Adipocyte (in vitro differentiated cells): ENCODE measurements around the gene NUMB.

Experiments used
- DNase-seq: peaks from one replicate; pipeline ENCODE4 v3.0.0-alpha.2; 2015; ENCODE audit warnings: low read depth
- H3K27me3 ChIP-seq: replicated peaks from 2 replicates; pipeline ENCODE4 v1.7.0; 2013; ENCODE audit warnings: mild to moderate bottlenecking, low read length, moderate library complexity; ENCODE audit not compliant: control insufficient read depth, insufficient read depth
- H3K36me3 ChIP-seq: 2 replicates; pipeline ENCODE4 v1.7.0; 2013; ENCODE audit warnings: low read length, mild to moderate bottlenecking, moderate library complexity; ENCODE audit not compliant: control insufficient read depth, insufficient read depth, severe bottlenecking
- H3K4me1 ChIP-seq: 2 replicates; pipeline ENCODE4 v1.7.0; 2013; ENCODE audit warnings: mild to moderate bottlenecking, low read length, moderate library complexity; ENCODE audit not compliant: control insufficient read depth, insufficient read depth
- H3K4me3 ChIP-seq: 2 replicates; pipeline ENCODE4 v1.7.0; 2013; ENCODE audit warnings: mild to moderate bottlenecking, low read length, moderate library complexity
- H3K9ac ChIP-seq: 2 replicates; pipeline ENCODE4 v1.7.0; 2013; ENCODE audit warnings: mild to moderate bottlenecking, low read length, moderate library complexity
- H3K9me3 ChIP-seq: 2 replicates; pipeline ENCODE4 v1.7.0; 2013; ENCODE audit warnings: mild to moderate bottlenecking, low read length, moderate library complexity; ENCODE audit not compliant: control insufficient read depth

Gene NUMB

DNA sequence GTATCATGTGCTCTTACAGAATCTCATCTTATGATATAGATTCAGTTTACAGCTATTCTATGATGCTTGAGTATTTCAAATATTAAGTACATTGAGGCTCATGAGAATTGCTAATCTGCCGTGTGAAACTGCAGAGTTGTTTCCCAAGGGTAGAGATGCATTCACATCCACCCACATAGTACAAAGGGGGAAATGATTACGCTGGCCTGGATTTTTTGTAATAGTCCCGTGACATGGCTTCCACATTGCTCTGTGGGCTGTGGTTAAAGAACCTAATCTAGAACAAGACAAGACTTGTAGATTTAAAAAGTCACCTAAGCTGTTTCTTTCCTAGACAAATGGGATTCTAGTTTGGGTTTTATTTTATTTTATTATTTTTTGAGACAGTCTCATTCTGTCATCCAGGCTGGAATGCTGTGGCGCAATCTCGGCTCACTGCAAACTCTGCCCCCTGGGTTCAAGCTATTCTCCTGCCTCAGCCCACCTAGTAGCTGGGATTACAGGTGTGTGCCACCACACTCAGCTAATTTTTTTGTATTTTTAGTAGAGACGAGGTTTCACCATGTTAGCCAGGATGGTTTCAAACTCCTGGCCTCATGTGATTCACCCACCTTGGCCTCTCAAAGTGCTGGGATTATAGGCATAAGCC is 19.4 kb upstream of the NUMB start:
- H3K4me3 ChIP-seq: no peak overlapping the region
- peak overlapping the region; percentile 31 for H3K9ac ChIP-seq
- peaks cover 10% of the 10 kb centered on the region for H3K4me1 ChIP-seq
- DNase-seq: no peak
- no peaks in the 10 kb centered on the region for H3K27me3 ChIP-seq
- H3K9me3 ChIP-seq: no peaks in the 10 kb centered on the region
- H3K36me3 ChIP-seq: no peaks in the 10 kb centered on the region

DNA sequence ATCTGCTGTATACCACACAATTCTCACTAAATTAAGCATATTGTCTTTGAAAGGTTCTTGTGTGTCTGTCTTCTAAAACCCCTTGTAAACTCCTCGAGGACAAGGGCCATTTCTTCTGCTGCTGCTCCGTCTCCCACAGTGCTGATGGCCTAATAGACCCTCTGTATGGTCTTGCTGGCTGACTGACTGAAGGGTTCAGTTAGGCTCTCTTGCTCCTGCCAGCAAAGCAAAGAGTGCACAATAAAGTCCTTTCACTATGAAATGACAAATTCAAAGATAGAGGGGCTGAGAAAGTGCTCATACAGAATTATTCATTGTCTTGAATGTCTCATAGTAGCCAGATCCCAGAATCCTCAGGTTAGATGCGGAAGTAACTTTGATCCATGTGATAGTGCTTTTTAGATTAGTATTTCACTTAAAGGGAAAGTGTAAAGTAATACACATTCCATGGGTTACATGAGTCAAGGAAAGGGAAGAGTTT is 18.1 kb upstream of the NUMB start:
- DNase-seq: no peak
- H3K36me3 ChIP-seq: no peaks in the 10 kb centered on the region
- H3K4me1 ChIP-seq: peaks cover 10% of the 10 kb centered on the region
- no peak overlapping the region for H3K9ac ChIP-seq
- no peaks in the 10 kb centered on the region for H3K27me3 ChIP-seq
- no peaks in the 10 kb centered on the region for H3K9me3 ChIP-seq
- no peak overlapping the region for H3K4me3 ChIP-seq

DNA sequence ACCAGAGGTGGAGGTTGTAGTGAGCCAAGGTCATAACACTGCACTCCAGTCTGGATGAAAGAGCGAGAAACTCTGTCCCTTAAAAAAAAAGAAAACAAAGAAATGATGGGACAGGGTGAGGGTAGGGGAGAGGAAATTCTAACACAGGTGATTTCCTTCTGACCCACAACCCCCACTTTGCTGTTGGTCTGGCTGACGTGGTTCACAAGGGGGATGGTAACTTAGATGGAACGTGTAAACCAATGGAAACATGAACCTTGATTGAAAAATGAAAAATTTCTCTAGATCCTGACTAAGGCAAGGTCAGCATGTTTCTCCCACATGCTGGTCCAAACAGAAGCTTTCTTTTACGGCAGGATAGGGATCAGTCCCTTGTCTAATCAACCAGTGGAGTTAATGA is 16.6 kb upstream of the NUMB start:
- Histone ChIP-seq H3K27me3 (no peaks in the 10 kb centered on the region), H3K4me3 (no peak overlapping the region), H3K9ac (no peak overlapping the region), H3K4me1 (peaks cover 10% of the 10 kb centered on the region), H3K36me3 (no peaks in the 10 kb centered on the region), H3K9me3 (no peaks in the 10 kb centered on the region)
- no peak for DNase-seq

DNA sequence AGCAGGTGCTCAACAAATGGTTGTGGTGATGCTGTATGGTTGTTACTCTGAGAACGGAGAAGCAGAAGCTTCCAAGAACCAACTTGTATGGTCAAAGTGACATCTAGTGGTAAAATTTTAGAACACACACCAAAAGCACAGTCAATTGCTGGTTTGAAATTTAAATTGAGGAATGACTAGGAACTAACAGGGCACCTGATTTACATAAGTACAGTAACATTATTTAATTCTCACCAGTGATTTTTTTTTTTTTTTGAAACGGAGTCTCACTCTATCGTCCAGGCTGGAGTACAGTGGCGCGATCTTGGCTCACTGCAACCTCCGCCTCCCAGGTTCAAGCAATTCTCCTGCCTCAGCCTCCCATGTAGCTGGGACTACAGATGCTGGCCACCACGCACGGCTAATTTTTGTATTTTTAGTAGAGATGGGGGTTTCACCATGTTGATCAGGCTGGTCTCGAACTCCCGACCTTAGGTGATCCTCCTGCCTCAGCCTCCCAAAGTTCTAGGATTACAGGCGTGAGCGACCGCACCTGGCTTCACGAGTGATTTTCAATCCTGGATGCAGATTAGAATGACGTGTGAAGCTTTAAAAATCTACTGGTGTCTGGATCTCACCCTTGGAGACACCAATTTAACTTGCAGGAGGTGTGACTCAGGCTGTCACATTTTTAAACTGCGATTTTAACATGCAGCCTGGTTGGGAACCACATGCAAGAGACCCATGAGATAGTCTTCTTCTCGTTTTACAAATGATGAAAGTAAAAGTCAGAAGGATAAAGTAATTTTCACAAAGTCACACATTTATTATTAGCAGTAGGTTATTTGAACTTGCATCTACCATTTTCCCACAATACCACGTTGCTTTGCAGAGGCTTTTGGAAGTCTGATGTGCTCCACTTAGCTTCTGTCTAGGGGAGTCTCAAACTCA is 14.1 kb upstream of the NUMB start:
- Histone ChIP-seq H3K9me3 (no peaks in the 10 kb centered on the region), H3K9ac (no peak overlapping the region)
- peak; percentile 85 for DNase-seq

DNA sequence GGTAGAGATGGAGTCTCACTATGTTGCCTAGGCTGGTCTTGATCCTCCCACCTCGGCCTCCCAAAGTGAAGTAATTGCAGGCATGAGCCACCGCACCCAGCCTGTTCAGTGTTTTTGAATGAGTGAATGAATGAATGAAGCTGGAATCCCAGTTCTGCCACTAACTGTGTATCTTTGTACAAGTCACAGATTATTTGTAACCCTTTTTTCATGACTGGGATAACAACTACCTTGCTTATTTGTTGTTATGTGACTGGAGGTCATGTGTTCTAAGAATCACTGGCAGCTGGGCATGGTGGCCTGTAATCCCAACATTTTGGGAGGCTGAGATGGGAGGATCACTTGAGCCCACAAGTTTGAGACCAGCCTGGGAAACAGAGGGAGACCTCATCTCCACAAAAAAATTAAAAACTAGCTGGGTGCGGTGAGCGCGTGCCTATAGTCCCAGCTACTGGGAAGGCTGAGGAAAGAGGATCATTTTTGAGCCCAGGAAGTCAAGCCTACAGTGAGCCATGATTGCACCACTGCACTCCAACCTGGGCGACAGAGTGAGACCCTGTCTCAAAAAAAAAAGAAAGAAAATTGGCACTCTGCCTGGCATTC is 13.3 kb upstream of the NUMB start:
- Histone ChIP-seq H3K9ac (no peak overlapping the region), H3K4me3 (no peak overlapping the region), H3K36me3 (no peaks in the 10 kb centered on the region), H3K9me3 (no peaks in the 10 kb centered on the region), H3K27me3 (no peaks in the 10 kb centered on the region), H3K4me1 (no peaks in the 10 kb centered on the region)
- DNase-seq: no peak

More for the DNA sequence above, 14.1 kb upstream of the NUMB start:
- Histone ChIP-seq H3K36me3 (no peaks in the 10 kb centered on the region), H3K4me3 (no peak overlapping the region), H3K4me1 (peaks cover 2% of the 10 kb centered on the region), H3K27me3 (no peaks in the 10 kb centered on the region)

DNA sequence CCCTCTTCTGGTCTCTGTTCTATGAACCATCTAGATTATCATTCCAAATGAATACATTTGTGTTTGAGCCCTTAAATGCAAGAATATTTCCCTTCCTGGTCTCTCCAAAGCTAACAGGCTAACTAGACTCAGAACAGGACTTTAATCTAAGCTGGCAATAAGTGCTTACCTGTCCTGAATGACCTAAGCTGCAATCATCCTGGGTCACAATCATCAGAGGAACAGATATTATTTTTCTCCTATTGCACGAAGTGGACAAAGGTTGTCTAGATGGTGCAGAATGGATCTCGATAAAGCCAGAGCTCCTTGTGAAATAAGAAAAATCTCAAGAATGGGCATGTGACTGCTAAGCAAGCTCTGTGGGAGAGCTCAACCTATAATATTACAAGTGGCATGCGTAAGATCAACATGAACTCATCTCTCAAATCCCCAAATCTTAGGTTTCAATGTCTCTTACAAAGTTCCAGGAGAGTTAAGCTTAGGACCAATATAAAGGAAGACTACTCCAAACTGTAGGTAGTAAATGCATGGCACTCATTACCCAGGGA is 10.6 kb upstream of the NUMB start:
- no peak overlapping the region for H3K4me3 ChIP-seq
- H3K27me3 ChIP-seq: no peaks in the 10 kb centered on the region
- DNase-seq: peak; percentile 53
- peaks cover 3% of the 10 kb centered on the region for H3K4me1 ChIP-seq
- H3K9ac ChIP-seq: no peak overlapping the region
- no peaks in the 10 kb centered on the region for H3K36me3 ChIP-seq
- no peaks in the 10 kb centered on the region for H3K9me3 ChIP-seq

DNA sequence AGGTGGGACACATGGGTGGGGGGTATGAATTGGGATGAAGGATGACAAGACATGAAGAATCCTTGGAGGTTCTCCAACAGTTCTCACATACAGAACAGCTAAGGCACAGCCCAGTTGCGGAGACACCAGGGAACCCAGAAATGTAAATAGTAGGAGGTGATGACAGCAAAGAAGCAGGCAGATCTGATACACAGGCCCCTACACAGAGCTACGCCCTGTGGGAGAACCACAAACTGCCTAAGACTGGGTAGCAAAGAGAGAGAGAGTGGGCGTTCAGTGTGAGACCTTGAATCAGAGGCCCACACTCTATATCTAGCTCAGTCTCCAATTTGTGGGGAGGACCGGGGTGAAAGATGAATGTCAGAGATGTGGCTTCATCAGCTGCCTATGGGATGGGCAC is 9.5 kb upstream of the NUMB start:
- no peak overlapping the region for H3K9ac ChIP-seq
- DNase-seq: no peak
- H3K9me3 ChIP-seq: no peaks in the 10 kb centered on the region

DNA sequence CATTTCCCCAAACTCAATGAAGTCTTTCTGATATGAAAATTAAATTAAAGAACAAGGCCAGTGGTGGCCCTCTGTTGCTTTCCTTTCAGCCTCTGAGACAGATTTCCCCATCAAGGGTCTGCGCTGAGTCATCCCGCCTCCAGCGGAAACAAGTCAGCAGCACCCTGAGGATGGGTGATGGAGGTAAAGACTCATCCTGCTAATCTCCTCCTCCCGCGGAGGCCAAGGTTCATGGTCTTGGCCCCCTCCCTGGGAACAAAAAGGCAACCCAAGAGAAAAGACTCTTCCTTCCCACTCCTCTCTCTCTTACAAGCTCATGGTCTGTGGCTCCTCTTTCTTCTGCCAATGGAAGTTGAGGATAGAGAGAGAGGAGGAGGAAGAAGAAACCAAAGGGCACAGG is 9.0 kb upstream of the NUMB start:
- peak; percentile 36 for DNase-seq
- peaks cover 13% of the 10 kb centered on the region for H3K4me1 ChIP-seq
- no peak overlapping the region for H3K9ac ChIP-seq
- H3K36me3 ChIP-seq: no peaks in the 10 kb centered on the region
- no peaks in the 10 kb centered on the region for H3K9me3 ChIP-seq
- H3K4me3 ChIP-seq: no peak overlapping the region
- no peaks in the 10 kb centered on the region for H3K27me3 ChIP-seq

More for the DNA sequence above, 9.5 kb upstream of the NUMB start:
- Histone ChIP-seq H3K36me3 (no peaks in the 10 kb centered on the region), H3K4me1 (peaks cover 9% of the 10 kb centered on the region), H3K4me3 (no peak overlapping the region), H3K27me3 (no peaks in the 10 kb centered on the region)

DNA sequence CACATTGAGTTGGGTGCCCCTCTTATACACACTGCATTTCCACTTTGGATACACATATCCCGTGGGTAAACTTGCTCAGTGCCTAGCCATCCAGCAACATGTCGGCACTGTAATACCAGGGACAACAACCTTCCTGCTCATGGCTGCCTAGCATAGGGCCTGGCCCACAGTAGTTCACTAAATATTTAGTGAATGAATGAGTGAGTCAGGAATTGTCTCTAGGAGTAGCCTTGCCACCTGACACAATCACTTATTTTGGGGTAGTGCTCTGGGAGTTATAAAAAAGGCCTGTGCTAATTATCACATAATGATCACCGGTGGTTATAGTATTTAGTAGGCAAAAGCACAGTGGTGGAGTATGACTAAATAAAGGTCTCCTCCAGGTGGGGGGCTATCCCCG is 8.5 kb upstream of the NUMB start:
- Histone ChIP-seq H3K27me3 (no peaks in the 10 kb centered on the region), H3K4me3 (no peak overlapping the region), H3K9ac (no peak overlapping the region), H3K9me3 (no peaks in the 10 kb centered on the region), H3K36me3 (no peaks in the 10 kb centered on the region), H3K4me1 (peaks cover 18% of the 10 kb centered on the region)
- DNase-seq: no peak

DNA sequence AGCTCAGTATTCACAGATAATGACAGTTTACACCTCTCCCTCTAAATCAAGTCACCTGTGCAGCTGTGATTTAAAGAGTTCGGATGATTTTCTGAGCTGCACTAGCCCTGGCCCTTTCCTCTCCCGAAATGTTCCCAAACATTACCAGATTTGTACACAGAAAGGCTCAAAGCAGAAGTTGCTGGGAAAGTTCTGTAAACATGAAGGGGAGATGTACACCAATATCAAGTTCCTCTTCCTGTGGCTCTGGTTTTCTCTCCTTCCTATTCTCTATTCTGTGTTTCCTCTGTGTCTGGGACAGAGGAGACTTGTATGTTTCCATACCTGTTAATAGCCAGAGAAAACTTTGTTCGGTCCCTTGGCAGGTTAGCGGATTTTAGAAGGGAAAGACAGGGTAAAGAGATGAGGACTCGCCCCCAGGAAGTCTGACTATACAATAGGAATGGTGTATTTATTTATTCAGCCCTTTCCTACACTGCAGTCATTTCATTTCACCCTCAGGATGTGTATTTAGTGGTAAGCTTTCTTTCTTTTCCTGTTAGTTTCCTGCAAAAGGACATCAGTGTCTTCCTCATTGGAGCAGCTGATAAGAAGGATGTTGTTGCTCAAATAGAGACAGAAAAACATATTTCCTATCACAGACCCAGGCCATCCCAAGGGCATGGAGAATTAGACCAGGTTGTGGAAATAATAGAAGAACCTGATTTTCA is 7.6 kb upstream of the NUMB start:
- no peak overlapping the region for H3K4me3 ChIP-seq

More for the DNA sequence above, 7.6 kb upstream of the NUMB start:
- no peaks in the 10 kb centered on the region for H3K27me3 ChIP-seq
- no peaks in the 10 kb centered on the region for H3K9me3 ChIP-seq
- H3K36me3 ChIP-seq: no peaks in the 10 kb centered on the region
- no peak overlapping the region for H3K9ac ChIP-seq
- peaks cover 27% of the 10 kb centered on the region for H3K4me1 ChIP-seq
- no peak for DNase-seq
